Fibroblast of skin of scalp (primary cell): ENCODE data around the gene SCUBE1.
A peak's percentile ranks its signal among the peaks of the same experiment; 100 is the strongest.
"Not testable (repeated sequence)": the region's sequence is repeated elsewhere in the genome, so short reads cannot be mapped to it uniquely, and the experiment has no call there.

Experiments
- DNase-seq: peaks from one replicate; pipeline ENCODE4 v3.0.0-alpha.2; 2013

SCUBE1 gene

DNA sequence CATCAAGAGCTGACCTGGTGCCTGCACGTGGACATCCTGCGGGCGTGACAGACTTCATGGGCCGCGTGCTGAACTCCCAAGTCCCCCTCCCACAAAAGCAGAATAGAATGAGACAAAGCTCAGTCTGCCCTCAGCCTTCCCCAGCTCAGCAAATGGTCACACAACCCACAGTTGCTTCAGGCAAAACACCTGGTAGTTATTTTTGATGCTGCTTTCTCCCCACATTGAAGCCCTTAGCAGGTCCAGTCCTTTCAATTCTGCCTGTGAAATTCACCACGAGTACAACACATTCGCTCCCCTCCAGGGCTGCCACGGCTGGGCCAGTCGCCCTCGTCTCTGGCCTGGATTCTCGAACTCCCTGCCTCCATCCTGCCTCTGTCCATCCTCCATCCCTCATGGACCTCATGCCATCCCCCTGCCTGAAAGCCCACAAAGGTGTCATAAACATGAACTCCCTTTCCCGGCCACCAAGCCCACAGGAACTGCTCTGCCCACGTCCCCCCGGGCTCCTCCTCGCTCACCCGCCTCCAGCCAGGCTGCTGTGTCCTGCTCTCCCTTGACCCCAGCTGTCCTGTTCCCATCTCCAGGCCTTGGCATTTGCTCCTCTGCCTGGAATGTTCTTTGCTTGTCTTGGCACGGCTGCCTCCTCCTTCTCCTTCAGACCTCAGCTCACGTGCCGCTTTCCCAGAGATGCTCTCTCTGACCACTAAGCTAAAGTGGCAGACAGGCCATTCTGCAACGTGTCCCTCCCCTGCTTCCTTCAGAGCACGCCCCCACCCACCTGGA is 42.1 kb downstream of the SCUBE1 start:
- DNase-seq = no peak

DNA sequence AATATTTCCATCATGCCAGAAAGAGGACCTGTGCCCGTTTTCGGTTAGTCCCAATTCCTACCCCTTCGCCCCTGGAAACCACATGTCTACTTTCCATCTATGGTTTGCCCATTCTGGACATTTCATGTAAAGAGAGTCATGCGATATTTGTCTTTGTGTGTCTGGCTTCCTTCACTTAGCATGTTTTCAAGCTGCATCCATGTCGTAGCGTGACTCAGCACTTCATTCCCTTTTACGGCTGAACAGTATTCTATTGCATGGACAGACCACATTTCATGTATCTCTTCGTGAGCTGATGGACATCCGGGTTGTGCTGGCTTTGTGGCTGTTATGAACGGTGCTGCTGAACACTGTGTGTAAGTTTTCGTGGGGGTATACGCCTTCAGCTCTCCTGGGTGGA is 43.4 kb downstream of the SCUBE1 start:
- DNase-seq = no peak

DNA sequence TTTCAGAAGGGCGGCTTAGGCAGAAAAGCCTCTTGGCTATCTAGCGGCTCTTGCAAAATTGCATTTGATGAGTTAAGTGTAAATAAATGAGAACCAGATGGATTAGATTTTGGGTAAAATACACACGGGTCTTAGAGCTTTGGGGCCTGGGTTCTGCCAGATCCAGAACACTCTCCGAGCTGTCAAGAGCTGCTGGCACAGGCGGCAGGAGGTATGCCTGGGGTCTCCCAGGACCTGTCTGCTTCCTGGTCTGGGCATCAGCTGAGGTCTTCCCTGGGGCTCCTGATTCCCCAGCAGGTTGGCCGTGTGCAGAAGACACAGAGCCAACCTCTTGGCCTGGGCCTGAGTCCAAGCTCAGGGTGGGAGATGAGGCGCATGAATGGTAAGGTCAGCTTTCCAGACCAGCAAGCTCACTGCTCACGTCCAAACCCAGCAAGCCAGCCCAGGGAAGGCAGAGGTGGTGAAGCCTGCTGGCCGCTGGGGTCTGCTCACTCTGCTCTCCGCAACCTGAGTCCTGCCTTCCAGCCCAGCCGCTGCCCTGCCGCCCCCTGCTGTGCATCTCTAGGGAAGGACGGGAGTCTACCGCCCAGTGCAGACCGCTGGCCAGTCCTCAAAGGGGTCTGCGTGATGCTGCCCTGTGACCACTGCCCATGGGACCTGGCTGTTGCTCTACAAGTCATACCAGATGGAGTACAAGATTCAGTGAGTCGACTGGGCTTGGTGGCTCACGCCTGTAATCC is 44.9 kb downstream of the SCUBE1 start:
- DNase-seq = no peak

DNA sequence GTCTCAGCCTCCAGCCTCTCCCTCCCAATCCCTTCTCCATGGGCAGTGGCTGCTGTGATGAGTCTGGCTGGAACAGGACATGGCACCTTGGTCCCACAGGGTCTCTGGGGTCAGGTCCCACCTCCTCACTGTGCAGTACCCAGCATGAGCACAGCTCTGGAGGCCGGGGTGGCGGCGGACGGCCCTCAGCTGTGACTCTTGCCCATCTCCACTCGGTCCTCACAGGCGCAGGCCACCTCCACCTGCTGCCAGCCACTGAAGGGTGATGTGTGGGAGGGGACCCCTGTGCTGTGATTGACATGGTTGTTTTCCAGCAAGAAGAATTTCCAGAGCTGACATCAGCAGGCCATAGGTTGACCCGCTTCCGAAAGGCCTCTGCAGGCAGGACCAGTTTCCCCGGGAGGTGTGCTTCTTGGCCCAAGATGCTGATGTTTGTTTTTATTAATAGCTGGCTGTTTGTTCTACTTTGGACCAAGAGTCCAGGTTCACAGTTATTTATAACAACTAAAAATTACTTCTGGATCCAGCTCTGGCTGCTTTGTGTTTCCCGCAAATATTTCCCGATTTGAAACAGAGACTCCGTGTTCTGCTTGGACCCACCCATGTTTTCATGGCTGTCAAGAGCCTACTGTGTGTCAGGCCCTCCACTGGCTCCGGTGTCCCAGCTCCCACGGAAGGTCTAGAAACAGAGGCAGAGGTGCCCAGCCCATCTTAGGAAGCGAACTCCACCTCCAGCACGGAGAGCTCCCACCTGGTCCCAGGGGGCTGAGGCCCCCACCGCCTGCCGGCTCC is 45.7 kb downstream of the SCUBE1 start:
- DNase-seq = no peak

DNA sequence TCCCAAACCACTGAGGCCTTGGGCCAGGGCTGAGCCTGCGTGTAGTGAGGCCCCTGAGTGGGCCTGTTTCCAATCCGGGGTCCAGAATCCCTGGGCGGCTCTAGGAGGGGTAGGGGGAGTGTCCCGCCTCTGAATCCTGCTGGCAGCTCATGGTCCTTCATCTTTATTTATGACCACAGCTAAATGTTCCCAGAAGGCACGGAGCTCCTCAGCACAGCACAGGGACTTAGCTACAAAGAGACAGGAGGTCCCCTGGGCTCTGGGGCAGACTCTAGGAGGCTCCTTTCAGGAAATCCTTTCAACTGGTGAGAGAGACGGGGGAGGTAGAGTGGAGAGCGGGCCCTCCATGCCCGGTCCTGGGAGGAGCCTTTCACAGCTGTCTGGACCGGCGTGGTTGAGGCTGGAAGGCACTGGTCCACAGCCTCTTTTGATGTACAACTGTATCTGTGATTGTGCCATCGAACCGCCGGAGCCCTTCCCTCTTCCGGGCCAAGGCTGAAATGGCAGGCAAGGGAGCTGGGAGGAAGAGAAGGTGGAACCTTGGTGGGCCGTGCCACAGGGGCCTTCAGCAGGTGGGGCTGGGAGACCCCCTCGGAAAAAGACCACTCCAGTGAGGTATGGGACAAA is 46.8 kb downstream of the SCUBE1 start:
- DNase-seq = no peak

DNA sequence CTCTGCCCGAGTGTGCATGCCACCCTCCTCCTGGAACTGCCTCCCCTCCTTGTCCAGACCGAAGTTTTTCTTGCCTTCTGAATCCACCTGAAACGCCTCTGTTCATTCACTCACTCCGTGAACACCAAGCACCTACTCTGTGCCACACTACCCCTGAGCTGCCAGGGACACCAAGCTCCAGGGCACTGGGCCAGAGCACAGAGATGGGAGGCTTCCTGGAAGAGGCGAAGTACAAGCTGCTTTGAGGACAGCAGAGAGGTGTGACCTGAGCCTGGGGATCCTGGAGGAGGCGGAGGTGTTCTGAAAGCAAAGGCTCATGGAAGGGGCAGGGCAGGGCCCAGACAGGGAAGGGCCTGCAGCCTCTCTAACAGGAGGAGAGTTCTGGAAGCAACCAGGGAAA is 47.5 kb downstream of the SCUBE1 start:
- DNase-seq = no peak

DNA sequence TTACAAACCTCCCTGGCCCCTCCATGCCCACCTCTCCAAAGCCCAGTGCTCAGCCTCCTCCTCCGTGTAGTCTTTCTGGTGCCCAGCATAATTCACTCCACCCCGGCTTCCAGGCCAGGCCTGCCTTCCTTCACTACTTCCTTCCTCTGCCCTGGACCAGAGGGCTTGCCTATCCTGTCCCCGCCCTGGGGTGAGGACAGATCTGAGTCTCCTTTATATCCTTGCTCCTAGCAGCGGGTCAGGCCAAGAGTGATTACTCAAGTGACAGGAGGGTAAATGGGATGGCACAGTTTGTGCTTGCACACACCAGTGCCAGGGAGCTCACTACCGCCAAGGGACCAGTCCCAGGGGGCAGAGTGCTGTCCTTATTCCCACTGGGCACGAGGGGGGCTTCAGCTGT is 48.0 kb downstream of the SCUBE1 start:
- no peak for DNase-seq

DNA sequence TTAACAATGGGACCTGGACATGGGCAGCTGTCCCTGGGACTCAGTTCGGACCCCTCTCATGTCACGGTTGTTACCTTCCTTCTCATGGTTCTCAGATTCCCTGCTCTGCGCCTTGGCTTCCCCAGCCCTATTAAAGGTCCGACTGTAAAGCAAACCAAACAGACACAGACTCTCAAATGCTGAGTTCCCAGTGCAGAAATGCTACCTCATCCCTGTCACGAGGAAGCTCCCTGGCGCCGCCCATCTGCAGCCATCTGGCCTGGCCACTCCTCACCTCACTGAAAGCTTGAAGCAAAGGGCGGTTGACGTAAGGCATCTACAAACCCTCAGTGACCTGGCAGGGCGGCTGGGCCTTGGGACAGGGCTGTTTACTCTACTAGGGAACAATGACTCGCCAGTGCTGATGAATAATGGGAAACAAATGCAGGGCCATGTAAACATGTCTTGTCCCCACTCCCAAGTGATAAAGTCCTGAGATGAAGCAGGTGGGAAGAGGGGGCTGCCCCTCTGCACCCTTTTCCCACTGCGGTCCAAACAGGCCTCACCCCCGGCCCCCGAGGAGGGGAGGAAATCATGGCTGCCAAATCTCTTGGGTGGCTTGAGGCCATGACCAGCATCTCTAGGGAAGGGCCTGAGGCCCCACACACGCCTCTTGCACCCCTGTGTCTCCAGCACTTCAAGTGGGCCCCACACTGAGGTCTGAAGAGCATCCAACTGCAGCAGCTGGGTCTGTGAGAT is 49.3 kb downstream of the SCUBE1 start:
- DNase-seq = no peak

DNA sequence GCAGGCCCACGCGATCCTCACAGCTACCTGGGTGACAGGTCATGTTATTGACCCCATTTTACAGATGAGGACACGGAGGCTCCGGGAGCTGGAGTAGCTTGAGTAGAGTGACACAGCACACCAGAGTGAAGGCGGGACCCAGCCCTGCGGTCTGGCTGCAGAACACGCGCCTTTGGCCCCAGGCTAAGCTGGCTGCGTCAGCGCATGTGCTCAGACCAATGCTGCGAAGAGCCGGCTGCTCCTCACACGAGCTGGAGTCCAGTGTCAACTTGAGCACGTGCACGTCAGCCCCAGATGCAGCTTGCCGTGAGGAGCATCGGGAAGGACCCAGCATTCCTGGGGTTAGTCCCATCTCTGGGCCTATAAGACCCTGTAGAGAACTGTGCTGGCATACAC is 49.9 kb downstream of the SCUBE1 start:
- no peak for DNase-seq

DNA sequence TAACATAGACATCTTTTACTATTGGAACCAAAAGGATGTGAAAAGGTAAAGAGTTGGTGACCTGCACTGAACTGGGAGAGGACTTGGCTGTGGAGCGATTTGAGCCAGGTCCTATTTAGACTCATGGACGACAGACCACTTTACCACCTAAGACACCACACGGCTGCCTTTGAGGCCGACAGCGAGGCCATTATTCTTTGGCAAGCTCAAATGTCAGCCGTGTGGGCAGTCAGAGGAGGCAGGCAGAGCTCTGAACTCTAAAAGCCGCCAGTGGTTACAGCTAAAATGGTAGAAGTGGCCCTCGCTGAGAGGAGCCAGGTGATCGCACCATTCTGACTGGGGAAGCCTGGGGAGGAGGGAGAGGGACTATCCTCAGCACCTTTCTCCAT is 50.5 kb downstream of the SCUBE1 start:
- no peak for DNase-seq

DNA sequence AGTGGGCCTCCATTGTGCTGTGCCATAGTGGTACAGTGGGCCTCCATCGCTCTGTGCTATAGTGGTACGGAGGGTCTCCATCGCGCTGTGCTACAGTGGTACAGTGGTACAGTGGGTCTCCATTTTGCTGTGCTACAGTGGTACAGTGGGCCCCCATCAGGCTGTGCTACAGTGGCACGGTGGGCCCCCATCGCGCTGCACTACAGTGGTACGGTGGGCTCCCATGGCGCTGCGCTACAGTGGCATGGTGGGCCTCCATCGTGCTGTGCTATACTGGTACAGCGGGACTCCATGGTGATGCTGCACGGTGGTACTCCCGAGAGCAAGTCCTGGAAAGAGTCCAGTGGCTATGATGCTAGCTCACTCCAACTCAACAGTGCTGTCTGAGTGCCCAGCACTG is 51.8 kb downstream of the SCUBE1 start:
- no peak for DNase-seq

DNA sequence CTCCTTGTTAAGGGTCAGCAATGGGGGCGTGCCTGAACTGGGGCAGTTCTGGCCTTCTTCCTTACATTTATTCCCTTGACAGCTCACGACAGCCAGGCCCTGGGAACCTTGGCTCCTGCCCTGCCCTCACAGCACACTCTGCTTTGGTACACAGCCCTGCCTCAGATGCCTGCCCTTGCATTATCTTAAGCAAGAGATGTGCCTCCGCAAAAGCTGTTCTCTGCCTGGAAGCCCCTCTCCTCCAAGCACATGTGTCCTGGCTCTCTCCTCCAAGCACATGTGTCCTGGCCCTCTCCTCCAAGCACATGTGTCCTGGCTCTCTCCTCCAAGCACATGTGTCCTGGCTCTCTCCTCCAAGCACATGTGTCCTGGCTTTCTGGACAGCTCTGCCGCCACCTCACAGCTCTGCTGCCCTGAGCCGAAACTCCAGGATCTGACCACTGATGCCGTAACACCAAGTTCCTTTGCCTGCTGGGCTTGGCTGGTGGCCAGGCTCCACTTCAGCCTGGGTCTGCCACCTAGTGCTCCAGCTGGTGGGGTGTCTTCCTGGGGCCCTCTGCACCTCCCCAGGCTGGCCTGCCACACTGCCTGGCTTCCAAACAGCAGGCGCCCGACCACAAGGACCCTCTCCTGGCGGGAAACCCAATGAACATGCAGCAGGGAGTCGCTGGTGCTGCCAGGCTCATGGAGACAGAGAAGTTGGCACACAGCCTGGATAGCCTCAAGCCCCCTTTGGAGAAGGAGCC is 53.0 kb downstream of the SCUBE1 start:
- peak; percentile 33 for DNase-seq

DNA sequence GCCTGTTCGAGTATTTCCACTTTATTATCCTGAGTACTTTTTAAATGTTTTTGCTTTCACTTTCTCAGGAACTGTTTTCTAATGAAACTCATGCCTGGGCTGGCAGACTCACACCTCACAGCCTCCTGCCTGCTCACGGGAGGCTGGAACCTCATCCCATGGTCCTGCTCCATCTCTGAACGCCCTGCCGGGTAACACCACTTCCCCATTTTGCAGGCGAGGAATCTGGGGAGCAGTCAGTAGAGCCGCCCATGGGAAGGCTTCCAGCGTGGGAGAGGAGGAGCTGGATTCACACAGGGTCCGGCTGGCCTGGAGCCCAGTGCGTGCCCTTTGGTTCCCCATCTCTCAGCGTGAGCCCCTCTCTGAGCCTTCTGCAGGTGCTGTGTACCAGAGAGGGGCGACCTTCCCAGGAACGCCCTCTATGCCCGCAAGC is 53.6 kb downstream of the SCUBE1 start:
- DNase-seq = no peak

DNA sequence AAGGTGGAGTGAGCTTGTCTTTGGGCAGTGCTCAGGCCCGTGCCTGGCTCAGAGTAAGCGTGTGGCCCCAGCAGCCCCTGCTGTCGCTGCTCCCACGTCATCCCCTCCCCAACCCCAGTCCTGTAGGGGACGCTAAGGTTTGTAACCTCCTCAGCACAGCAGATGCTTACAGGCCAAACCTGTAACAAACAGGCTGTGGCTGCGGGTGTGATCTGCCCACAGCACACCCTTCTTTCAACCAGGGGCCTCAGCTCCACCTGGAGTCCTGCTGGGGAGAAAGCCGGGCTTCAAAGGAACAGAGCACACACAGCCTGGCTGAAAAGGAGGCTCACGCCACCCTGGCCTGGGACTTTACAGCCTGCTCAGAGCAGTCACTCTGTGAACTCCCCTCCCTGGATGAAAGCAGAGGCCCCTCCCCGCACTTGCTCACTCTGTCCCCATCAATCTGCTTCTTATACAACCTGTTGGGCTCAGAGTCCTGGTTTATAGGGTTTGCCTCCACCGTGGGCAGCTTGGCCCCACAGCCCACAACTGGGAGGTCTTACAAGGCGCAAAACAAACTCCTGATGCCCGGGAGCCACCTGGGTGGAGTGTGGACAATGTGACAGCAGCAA is 54.3 kb downstream of the SCUBE1 start:
- no peak for DNase-seq

DNA sequence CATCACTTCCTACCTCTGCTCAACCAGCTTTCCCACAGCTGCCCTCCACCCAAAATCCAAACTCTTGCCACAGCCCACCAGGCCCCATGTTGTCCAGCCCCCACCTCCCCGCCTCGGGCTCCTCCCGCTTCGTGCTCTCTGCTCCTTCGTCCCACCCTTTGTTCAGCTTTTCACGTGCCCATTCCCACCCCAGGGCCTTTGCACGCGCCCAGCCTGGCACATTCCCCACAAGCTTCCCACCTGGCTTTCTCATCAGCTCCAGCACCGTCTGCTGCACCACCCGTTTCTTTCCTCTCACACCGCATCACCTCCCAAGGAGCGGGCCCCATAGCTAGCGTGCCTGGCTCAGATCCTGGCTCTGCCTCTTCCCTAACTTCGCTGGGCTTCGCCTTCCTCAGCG is 54.8 kb downstream of the SCUBE1 start:
- DNase-seq = no peak

DNA sequence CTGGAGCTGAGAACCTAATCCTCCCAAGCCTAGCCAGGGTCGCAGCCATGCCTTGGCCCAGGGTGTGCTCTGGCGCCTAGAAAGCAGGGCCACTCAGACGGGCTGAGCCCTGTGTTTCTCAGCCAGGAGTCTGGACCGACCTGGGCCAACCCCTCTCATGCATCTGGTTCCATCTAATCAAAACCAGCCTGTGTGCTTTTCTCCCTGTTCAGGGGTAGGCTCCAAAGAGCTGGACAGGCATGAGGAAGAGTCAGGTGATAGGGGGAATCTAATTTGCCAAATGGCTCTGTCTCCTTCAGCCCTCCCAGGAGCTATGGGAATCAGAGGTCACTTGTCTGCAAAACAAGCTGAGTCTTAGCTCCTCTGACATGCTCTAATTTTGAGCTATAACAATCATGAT is 55.7 kb downstream of the SCUBE1 start:
- no peak for DNase-seq

DNA sequence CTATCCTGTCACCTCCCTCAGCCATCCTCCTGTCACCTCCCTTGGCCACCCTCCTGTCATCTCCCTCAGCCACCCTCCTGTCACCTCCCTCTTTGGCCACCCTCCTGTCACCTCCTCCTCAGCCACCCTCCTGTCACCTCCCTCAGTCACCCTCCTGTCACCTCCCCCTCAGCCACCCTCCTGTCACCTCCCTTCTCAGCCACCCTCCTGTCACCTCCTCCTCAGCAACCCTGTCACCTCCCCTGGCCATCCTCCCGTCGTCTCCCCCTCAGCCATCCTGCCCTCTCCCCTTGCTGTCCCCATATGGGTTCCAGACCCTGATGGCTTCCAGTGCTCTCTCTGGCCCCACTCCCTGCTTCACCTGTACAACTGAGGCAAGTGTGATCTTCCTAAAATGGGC is 61.8 kb downstream of the SCUBE1 start:
- no peak for DNase-seq

DNA sequence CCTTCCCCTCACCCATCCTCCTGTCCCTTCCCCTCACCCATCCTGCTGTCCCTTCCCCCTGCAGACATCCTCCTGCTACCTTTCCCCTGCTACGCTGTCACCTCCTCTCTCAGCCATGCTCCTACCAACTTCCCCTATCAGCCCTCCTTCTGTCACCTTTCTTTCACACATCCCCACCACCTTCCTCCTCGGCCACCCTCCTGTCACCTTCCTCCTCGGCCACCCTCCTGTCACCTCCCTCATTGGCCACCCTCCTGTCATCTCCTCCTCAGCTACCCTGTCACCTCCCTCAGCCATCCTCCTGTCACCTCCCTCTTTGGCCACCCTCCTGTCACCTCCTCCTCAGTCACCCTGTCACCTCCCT is 62.7 kb downstream of the SCUBE1 start:
- not testable (repeated sequence) for DNase-seq

DNA sequence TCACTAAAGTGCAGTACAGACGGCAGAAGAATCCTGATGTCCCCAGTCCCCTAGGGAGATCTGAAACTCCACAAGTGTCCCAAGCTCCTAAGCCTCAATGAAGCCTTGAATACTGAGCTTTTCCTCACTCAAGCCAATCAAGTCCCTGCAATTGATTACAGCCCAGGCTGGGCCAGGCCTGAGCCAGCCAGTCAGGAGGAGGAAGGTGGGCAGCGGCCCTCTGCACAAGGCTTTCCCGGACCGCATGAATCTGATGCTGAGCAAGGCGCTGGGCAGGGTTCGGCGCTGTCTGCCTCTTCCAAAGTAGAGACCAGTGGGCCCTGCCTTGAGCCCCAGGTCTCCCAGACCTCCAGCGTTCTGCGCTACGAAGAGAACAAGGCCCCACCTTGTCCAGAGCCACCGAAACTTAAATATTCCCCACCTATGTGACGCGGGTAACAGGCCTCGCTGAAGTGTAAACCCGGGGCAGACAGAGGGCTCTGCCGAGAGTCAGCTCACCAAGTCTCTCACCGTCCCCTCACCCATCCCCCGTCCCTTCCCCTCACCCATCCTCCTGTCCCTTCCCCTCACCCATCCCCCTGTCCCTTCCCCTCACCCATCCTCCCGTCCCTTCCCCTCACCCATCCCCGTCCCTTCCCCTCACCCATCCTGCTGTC is 63.2 kb downstream of the SCUBE1 start:
- DNase-seq = no peak

DNA sequence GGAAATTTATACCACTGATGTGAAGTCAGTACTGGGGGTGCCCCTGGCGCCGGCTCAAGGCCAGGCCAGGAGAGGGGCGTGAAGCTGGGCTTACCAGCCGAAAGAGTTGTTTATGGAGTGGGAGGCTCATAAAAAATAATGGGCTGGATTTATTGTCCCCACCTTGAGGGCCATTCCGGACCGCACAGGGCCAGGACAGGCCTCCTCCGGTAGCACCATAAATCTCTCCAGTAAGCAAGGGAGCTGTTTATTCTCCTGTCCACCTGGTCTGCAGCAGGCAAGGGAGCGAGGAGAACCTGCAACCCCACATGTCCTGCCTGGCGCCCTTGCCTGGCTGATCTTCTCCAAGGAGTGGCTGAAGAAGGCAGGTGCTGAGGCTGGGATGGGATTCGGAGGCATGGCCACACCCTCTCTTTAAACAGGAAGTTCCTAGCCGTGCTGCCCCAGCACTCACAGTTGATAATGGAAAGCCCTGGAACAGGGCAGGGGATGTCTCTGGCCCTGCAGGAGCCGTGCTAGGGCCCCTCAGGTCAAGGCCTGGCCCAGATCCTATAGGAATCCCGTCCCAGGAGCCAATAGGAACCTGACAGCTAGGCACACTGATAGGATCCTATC is 65.1 kb downstream of the SCUBE1 start:
- DNase-seq = no peak
